ENCODE results near the gene RTEL1. TPM values are rescaled to one million over a fixed set of nuclear protein-coding genes. Genes with fewer than 3 reads are reported as not detected.

The RTEL1 gene
- polyA plus RNA-seq, 1 experiment = 11.3 TPM

- ChIA-PET POLR2A (no interaction called here), CTCF (no interaction called here)
- Histone ChIP-seq H3K4me3 (ENCODE audit: low read depth, low read length) (no peak overlapping the region), H3K27me3 (ENCODE audit: control insufficient read depth, insufficient read depth, low read length) (no peaks in the 10 kb centered on the region), H3K27ac (ENCODE audit: low read depth, low read length) (no peak overlapping the region), H3K9me3 (ENCODE audit: control insufficient read depth, insufficient read depth, low read length) (no peaks in the 10 kb centered on the region; the same call in 1 of the 2 replicates)
- TF ChIP-seq CTCF (IDR thresholded peaks at IDR 0.05; ENCODE audit: low read depth, low read length) = no peak
- no peak for DNase-seq (ENCODE audit: low read depth, low spot score)
These were observed 80.0 kb downstream of the RTEL1 start for GRCh38 chr20:63737945-63738686.

GRCh38 chr20:63738687-63739129, 80.6 kb downstream of the RTEL1 start:
- H3K9me3 ChIP-seq (ENCODE audit: control insufficient read depth, insufficient read depth, low read length) = no peaks in the 10 kb centered on the region; the same call in 1 of the 2 replicates
- DNase-seq (ENCODE audit: low read depth, low spot score) = no peak
- H3K27ac ChIP-seq (ENCODE audit: low read depth, low read length) = no peak overlapping the region
- no peak for TF ChIP-seq CTCF (IDR thresholded peaks at IDR 0.05; ENCODE audit: low read depth, low read length)
- CTCF ChIA-PET = no interaction called here
- POLR2A ChIA-PET = interaction anchor here (0.5 to 1.0 kb wide), 2 partner anchors 86 to 95 kb away, joined by 3 read pairs; partner anchors contain the start of gene STMN3
- no peaks in the 10 kb centered on the region for H3K27me3 ChIP-seq (ENCODE audit: control insufficient read depth, insufficient read depth, low read length)
- H3K4me3 ChIP-seq (ENCODE audit: low read depth, low read length) = no peak overlapping the region

GRCh38 chr20:63739130-63740069, 81.3 kb downstream of the RTEL1 start, which contains the start of gene SLC2A4RG:
TSS of gene SLC2A4RG (plus strand) at chr20:63739776. CDS start at chr20:63739913, 137 bp downstream.
- no peaks in the 10 kb centered on the region for H3K27me3 ChIP-seq (ENCODE audit: control insufficient read depth, insufficient read depth, low read length)
- peak within 1 kb of the TSS; percentile 74 for H3K4me3 ChIP-seq (ENCODE audit: low read depth, low read length)
- ChIA-PET CTCF (no interaction called here), POLR2A (interaction anchor here (0.5 to 1.0 kb wide), 3 partner anchors 16 to 94 kb away, joined by 3 read pairs; partner anchors contain the start of gene STMN3)
- no peak for TF ChIP-seq CTCF (IDR thresholded peaks at IDR 0.05; ENCODE audit: low read depth, low read length)
- DNase-seq (ENCODE audit: low read depth, low spot score) = no peak
- H3K27ac ChIP-seq (ENCODE audit: low read depth, low read length) = peak within 1 kb of the TSS; percentile 61
- H3K9me3 ChIP-seq (ENCODE audit: control insufficient read depth, insufficient read depth, low read length) = no peaks in the 10 kb centered on the region; the same call in 1 of the 2 replicates

GRCh38 chr20:63740070-63740626, 82.0 kb downstream of the RTEL1 start:
- ChIA-PET POLR2A (interaction anchor here (0.6 to 1.8 kb wide), 10 partner anchors 32 to 219 kb away, joined by 3 to 16 read pairs (median 4); partner anchors contain the start of genes ARFRP1, TNFRSF6B, TPD52L2 and ZGPAT), CTCF (interaction anchor here (1.6 kb wide), 1 partner anchor 36 kb away, joined by 5 read pairs; no protein-coding TSS in a partner anchor)
- H3K27ac ChIP-seq (ENCODE audit: low read depth, low read length) = peak overlapping the region; percentile 61
- peak overlapping the region; percentile 74 for H3K4me3 ChIP-seq (ENCODE audit: low read depth, low read length)
- no peaks in the 10 kb centered on the region for H3K27me3 ChIP-seq (ENCODE audit: control insufficient read depth, insufficient read depth, low read length)
- no peaks in the 10 kb centered on the region; the same call in 1 of the 2 replicates for H3K9me3 ChIP-seq (ENCODE audit: control insufficient read depth, insufficient read depth, low read length)
- TF ChIP-seq CTCF (IDR thresholded peaks at IDR 0.05; ENCODE audit: low read depth, low read length) = no peak
- no peak for DNase-seq (ENCODE audit: low read depth, low spot score)

Measured in AG04450 (cell line).